GM11168 (cell line): Measurements from ENCODE around the gene C19orf53.
"Not testable (repeated sequence)": the region's sequence is repeated elsewhere in the genome, so short reads cannot be mapped to it uniquely, and the experiment has no call there.

Source experiments
- in situ Hi-C: fragments of 300-500 bp; cut with MboI; formaldehyde crosslinking; loops from one replicate; pipeline ENCODE4 v1.12.0; 2022; ENCODE audit warnings: low sequenced_read_pairs; ENCODE audit not compliant: unreplicated experiment

The C19orf53 gene

GRCh38 chr19:13774217-13775191 lies at the start of gene C19orf53:
C19orf53 (plus strand) TSS chr19:13774456; CDS start chr19:13774478, 22 bp downstream.
- in situ Hi-C loops, result loop anchor here (5.0 to 10.0 kb wide), 2 partner anchors 83 to 280 kb away; no protein-coding TSS in a partner anchor

GRCh38 chr19:13726323-13726722 lies 47.9 kb upstream of the C19orf53 start:
- in situ Hi-C loops, result no loop called here

- in situ Hi-C loops, result no loop called here
Observed at GRCh38 chr19:13727798-13728197, 46.5 kb upstream of the C19orf53 start.

GRCh38 chr19:13729859-13730258 lies 44.4 kb upstream of the C19orf53 start:
- in situ Hi-C loops, result no loop called here

GRCh38 chr19:13731147-13731964 lies 42.9 kb upstream of the C19orf53 start:
- in situ Hi-C loops, result no loop called here

- in situ Hi-C loops, result no loop called here
Observed at GRCh38 chr19:13732337-13732736, 41.9 kb upstream of the C19orf53 start.

- in situ Hi-C loops, result no loop called here
Observed at GRCh38 chr19:13734751-13735150, 39.5 kb upstream of the C19orf53 start.

- in situ Hi-C loops, result no loop called here
Observed at GRCh38 chr19:13738073-13738472, 36.2 kb upstream of the C19orf53 start.

GRCh38 chr19:13741893-13742292 lies 32.4 kb upstream of the C19orf53 start:
- in situ Hi-C loops, result no loop called here

- in situ Hi-C loops, result no loop called here
Observed at GRCh38 chr19:13742756-13743155, 31.5 kb upstream of the C19orf53 start.

- in situ Hi-C loops, result no loop called here
Observed at GRCh38 chr19:13744174-13744573, 30.1 kb upstream of the C19orf53 start.

- in situ Hi-C loops, result no loop called here
Observed at GRCh38 chr19:13747098-13747453, 27.2 kb upstream of the C19orf53 start.

- in situ Hi-C loops, result no loop called here
Observed at GRCh38 chr19:13748169-13748828, 26.0 kb upstream of the C19orf53 start.

- in situ Hi-C loops, result no loop called here
Observed at GRCh38 chr19:13751436-13751835, 22.8 kb upstream of the C19orf53 start.

- in situ Hi-C loops, result not testable (repeated sequence)
Observed at GRCh38 chr19:13753622-13754021, 20.6 kb upstream of the C19orf53 start.

- in situ Hi-C loops, result no loop called here
Observed at GRCh38 chr19:13756210-13756609, 18.0 kb upstream of the C19orf53 start.

GRCh38 chr19:13757805-13758772 lies 16.2 kb upstream of the C19orf53 start:
- in situ Hi-C loops, result no loop called here

GRCh38 chr19:13758795-13759194 lies 15.5 kb upstream of the C19orf53 start:
- in situ Hi-C loops, result no loop called here

GRCh38 chr19:13761423-13761822 lies 12.8 kb upstream of the C19orf53 start:
- in situ Hi-C loops, result no loop called here
